ENCODE data around the gene MRPL54.

GRCh38 chr19:3768015-3768747 is 5.7 kb downstream of the MRPL54 start:
- no peak for TF ChIP-seq EZH2phosphoT487 (IDR thresholded peaks at IDR 0.05; ENCODE audit: unreplicated experiment)
- no peak for TF ChIP-seq EZH2 (IDR thresholded peaks at IDR 0.05; ENCODE audit: low read depth, unreplicated experiment)
- TF ChIP-seq CTCF (conservative IDR thresholded peaks at IDR 0.05; ENCODE audit: low read depth in 2 of 2), result no peak
- TF ChIP-seq ZNF331 (CRISPR knock-in tag; IDR thresholded peaks at IDR 0.05; ENCODE audit: low read depth), result no peak
- no peak for TF ChIP-seq CREB1 (CRISPR knock-in tag; IDR thresholded peaks at IDR 0.05; ENCODE audit: low read depth)
